Measurements from ENCODE around the gene PUSL1. TPM values are rescaled to one million over a fixed set of nuclear protein-coding genes. Genes with fewer than 3 reads are reported as not detected.

PUSL1 gene
- total and polyA plus RNA-seq, 2 of the 13 experiments (the other 11 are each of a cell fraction or from before 2014, with no cell fraction given): 8.3 to 22.2 TPM

- TF ChIP-seq ELF1 (CRISPR knock-in tag; IDR thresholded peaks at IDR 0.05) (peak; percentile 75), ZNF879 (CRISPR knock-in tag; IDR thresholded peaks at IDR 0.05) (0 out of 2 replicates have a peak, but pooled peaks have one; percentile 64), SRSF9 (IDR thresholded peaks at IDR 0.05; ENCODE audit: borderline replicate concordance, insufficient read depth, low read depth, low read length, poor library complexity, severe bottlenecking) (no peak), ZFP41 (CRISPR knock-in tag; IDR thresholded peaks at IDR 0.05; ENCODE audit: borderline replicate concordance) (no peak), HOXD1 (CRISPR knock-in tag; IDR thresholded peaks at IDR 0.05) (peak; percentile 24; the same call in 1 of the 2 replicates), ZNF142 (CRISPR knock-in tag; IDR thresholded peaks at IDR 0.05) (no peak), MIER2 (CRISPR knock-in tag; IDR thresholded peaks at IDR 0.05) (no peak), ZNF318 (CRISPR knock-in tag; IDR thresholded peaks at IDR 0.05) (no peak), IRF1 (CRISPR knock-in tag; IDR thresholded peaks at IDR 0.05; ENCODE audit: low read depth) (no peak), ZNF616 (CRISPR knock-in tag; IDR thresholded peaks at IDR 0.05; ENCODE audit: low read depth) (0 out of 2 replicates have a peak, but pooled peaks have one; percentile 54), ZNF160 (CRISPR knock-in tag; IDR thresholded peaks at IDR 0.05) (no peak), ZNF619 (CRISPR knock-in tag; IDR thresholded peaks at IDR 0.05) (no peak), BRCA1 (CRISPR knock-in tag; IDR thresholded peaks at IDR 0.05) (no peak), GATA4 (IDR thresholded peaks at IDR 0.05; ENCODE audit: borderline replicate concordance, low read depth) (peak; percentile 33; the same call in 1 of the 2 replicates)
Measured at GRCh38 chr1:1273512-1274298, 34.7 kb upstream of the PUSL1 start, which contains the start of gene UBE2J2 (continued).

All from HepG2 (cell line).